GM12892 (cell line): ENCODE measurements around the gene CFAP299.
"Not testable (repeated sequence)": the region's sequence is repeated elsewhere in the genome, so short reads cannot be mapped to it uniquely, and the experiment has no call there.

ENCODE experiments used
- DNase-seq: peaks from one replicate; pipeline ENCODE4 v3.0.0; 2011; ENCODE audit not compliant: insufficient read length
- FAIRE-seq: peaks from 2 replicates; lab custom pipeline; 2011; peaks lifted over from hg19 to GRCh38; lab: Jason Lieb, UNC
- POLR2A ChIP-seq: IDR thresholded peaks from 2 replicates; pipeline ENCODE4 v1.6.1; 2011; ENCODE audit warnings: low read depth, low read length, control low read depth
- POLR2AphosphoS5 ChIP-seq: IDR thresholded peaks from 2 replicates; pipeline ENCODE4 v1.6.1; 2011; ENCODE audit warnings: low read depth, low read length, control low read depth
- TAF1 ChIP-seq: IDR thresholded peaks from 2 replicates; pipeline ENCODE4 v1.6.1; 2011; ENCODE audit warnings: low read depth, mild to moderate bottlenecking, control low read depth, low read length, borderline replicate concordance

CFAP299 gene

GRCh38 chr4:80307774-80308465 is 27.6 kb upstream of the CFAP299 start:
- DNase-seq (no peak), FAIRE-seq (no peak)
- TF ChIP-seq POLR2A (no peak), POLR2AphosphoS5 (no peak), TAF1 (no peak)

GRCh38 chr4:80308466-80308822 is 27.1 kb upstream of the CFAP299 start:
- no peak for TF ChIP-seq POLR2AphosphoS5
- no peak for TF ChIP-seq TAF1
- no peak for TF ChIP-seq POLR2A
- DNase-seq (no peak), FAIRE-seq (no peak)

- DNase-seq (no peak), FAIRE-seq (no peak)
- TF ChIP-seq POLR2A (no peak), TAF1 (no peak), POLR2AphosphoS5 (no peak)
Measured at GRCh38 chr4:80309294-80310004, 26.1 kb upstream of the CFAP299 start.

GRCh38 chr4:80311130-80311529 is 24.4 kb upstream of the CFAP299 start:
- TF ChIP-seq POLR2A, result no peak
- no peak for TF ChIP-seq POLR2AphosphoS5
- TF ChIP-seq TAF1, result no peak
- DNase-seq (no peak), FAIRE-seq (no peak)

- TF ChIP-seq POLR2AphosphoS5, result no peak
- no peak for TF ChIP-seq POLR2A
- TF ChIP-seq TAF1, result no peak
- no peak for FAIRE-seq
- DNase-seq, result no peak
Measured at GRCh38 chr4:80312124-80312523, 23.4 kb upstream of the CFAP299 start.

GRCh38 chr4:80313627-80314026 is 21.9 kb upstream of the CFAP299 start:
- FAIRE-seq (no peak), DNase-seq (no peak)
- TF ChIP-seq POLR2AphosphoS5, result no peak

- not testable (repeated sequence) for FAIRE-seq
Measured at GRCh38 chr4:80315848-80316247, 19.7 kb upstream of the CFAP299 start.

GRCh38 chr4:80321341-80321740 is 14.2 kb upstream of the CFAP299 start:
- FAIRE-seq, result no peak
- TF ChIP-seq TAF1 (no peak), POLR2AphosphoS5 (no peak), POLR2A (no peak)
- DNase-seq, result no peak

More at GRCh38 chr4:80315848-80316247, 19.7 kb upstream of the CFAP299 start:
- not testable (repeated sequence) for DNase-seq

- FAIRE-seq (no peak), DNase-seq (no peak)
- no peak for TF ChIP-seq TAF1
- TF ChIP-seq POLR2A, result no peak
- no peak for TF ChIP-seq POLR2AphosphoS5
Measured at GRCh38 chr4:80321776-80322175, 13.8 kb upstream of the CFAP299 start.

- FAIRE-seq (no peak), DNase-seq (no peak)
- TF ChIP-seq POLR2AphosphoS5 (no peak), POLR2A (no peak), TAF1 (no peak)
Measured at GRCh38 chr4:80322716-80323115, 12.8 kb upstream of the CFAP299 start.

- FAIRE-seq (no peak), DNase-seq (no peak)
- no peak for TF ChIP-seq TAF1
- TF ChIP-seq POLR2A, result no peak
- no peak for TF ChIP-seq POLR2AphosphoS5
Measured at GRCh38 chr4:80324171-80324570, 11.4 kb upstream of the CFAP299 start.

- DNase-seq, result no peak
- no peak for FAIRE-seq
- no peak for TF ChIP-seq TAF1
- no peak for TF ChIP-seq POLR2A
- no peak for TF ChIP-seq POLR2AphosphoS5
Measured at GRCh38 chr4:80331693-80332092, 3.8 kb upstream of the CFAP299 start.

GRCh38 chr4:80333121-80333520 is 2.4 kb upstream of the CFAP299 start:
- FAIRE-seq (no peak), DNase-seq (no peak)
- TF ChIP-seq POLR2AphosphoS5, result no peak
- TF ChIP-seq POLR2A, result no peak
- no peak for TF ChIP-seq TAF1
